Astrocyte (in vitro differentiated cells and primary cell): ENCODE data around the gene HSP90AA1.

Source experiments
- EZH2 ChIP-seq: IDR thresholded peaks from 2 replicates; pipeline ENCODE4 v1.6.1; 2012; ENCODE audit warnings: mild to moderate bottlenecking, low read length, inconsistent platforms; ENCODE audit not compliant: insufficient read depth
- TF ChIP-seq, protein P1 (sequence below): IDR thresholded peaks from 2 replicates; pipeline ENCODE4 v1.5.1; 2011; ENCODE audit warnings: low read depth, mild to moderate bottlenecking, inconsistent platforms, low read length, moderate library complexity; ENCODE audit not compliant: insufficient read depth

DNA sequence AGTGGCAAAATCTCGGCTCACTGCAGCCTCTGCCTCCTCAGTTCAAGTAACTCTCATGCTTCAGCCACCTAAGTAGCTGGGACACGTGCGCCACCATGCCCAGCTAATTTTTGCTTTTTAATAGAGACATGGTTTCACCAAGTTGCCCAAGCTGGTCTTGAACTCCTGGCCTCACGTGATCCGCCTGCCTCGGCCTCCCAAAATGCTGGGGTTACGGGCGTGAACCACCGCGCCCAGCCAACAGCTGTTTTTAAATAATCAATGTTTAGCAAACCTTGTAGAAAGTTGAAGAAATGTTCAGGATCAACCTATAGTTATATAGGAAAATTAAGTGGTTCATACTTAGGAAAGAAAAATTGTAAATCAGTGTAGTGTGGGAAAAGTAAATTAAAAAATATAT is 6.0 kb upstream of the HSP90AA1 start:
- TF ChIP-seq, protein P1, sequence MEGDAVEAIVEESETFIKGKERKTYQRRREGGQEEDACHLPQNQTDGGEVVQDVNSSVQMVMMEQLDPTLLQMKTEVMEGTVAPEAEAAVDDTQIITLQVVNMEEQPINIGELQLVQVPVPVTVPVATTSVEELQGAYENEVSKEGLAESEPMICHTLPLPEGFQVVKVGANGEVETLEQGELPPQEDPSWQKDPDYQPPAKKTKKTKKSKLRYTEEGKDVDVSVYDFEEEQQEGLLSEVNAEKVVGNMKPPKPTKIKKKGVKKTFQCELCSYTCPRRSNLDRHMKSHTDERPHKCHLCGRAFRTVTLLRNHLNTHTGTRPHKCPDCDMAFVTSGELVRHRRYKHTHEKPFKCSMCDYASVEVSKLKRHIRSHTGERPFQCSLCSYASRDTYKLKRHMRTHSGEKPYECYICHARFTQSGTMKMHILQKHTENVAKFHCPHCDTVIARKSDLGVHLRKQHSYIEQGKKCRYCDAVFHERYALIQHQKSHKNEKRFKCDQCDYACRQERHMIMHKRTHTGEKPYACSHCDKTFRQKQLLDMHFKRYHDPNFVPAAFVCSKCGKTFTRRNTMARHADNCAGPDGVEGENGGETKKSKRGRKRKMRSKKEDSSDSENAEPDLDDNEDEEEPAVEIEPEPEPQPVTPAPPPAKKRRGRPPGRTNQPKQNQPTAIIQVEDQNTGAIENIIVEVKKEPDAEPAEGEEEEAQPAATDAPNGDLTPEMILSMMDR = no peak
- TF ChIP-seq EZH2 = no peak
